Daoy (cell line): Measurements from ENCODE around the gene PLEKHA1. TPM values are rescaled to one million over a fixed set of nuclear protein-coding genes. Genes with fewer than 3 reads are reported as not detected.
A peak's percentile ranks its signal among the peaks of the same experiment; 100 is the strongest.

ENCODE experiments used
- DNase-seq: peaks from one replicate; pipeline ENCODE4 v3.0.0-alpha.2; 2015; ENCODE audit warnings: low read depth
- total RNA-seq: library from RNA; depleted of rRNA; stranded (reverse); fragments of >200 nt; shearing (Covaris generic); gene quantifications from 2 replicates; pipeline ENCODE4 v1.2.3, GENCODE V29; 2014

The PLEKHA1 gene
- total RNA-seq, 1 experiment from 2014 or later, result 10.7 TPM

GRCh38 chr10:122376364-122376961 lies 2.0 kb downstream of the PLEKHA1 start:
- no peak for DNase-seq

GRCh38 chr10:122379041-122379440 lies 4.5 kb downstream of the PLEKHA1 start:
- DNase-seq, result no peak

- no peak for DNase-seq
These were observed 5.0 kb downstream of the PLEKHA1 start for GRCh38 chr10:122379537-122379936.

GRCh38 chr10:122380703-122381102 lies 6.2 kb downstream of the PLEKHA1 start:
- DNase-seq, result no peak

- no peak for DNase-seq
These were observed 7.2 kb downstream of the PLEKHA1 start for GRCh38 chr10:122381680-122382079.

- DNase-seq, result no peak
These were observed 12.0 kb downstream of the PLEKHA1 start for GRCh38 chr10:122386514-122386913.

- DNase-seq, result no peak
These were observed 13.1 kb downstream of the PLEKHA1 start for GRCh38 chr10:122387572-122387971.

GRCh38 chr10:122388287-122388997 lies 13.9 kb downstream of the PLEKHA1 start:
- no peak for DNase-seq

- no peak for DNase-seq
These were observed 15.8 kb downstream of the PLEKHA1 start for GRCh38 chr10:122390271-122390670.

- DNase-seq, result no peak
These were observed 16.2 kb downstream of the PLEKHA1 start for GRCh38 chr10:122390679-122391078.

GRCh38 chr10:122391875-122392274 lies 17.4 kb downstream of the PLEKHA1 start:
- no peak for DNase-seq

GRCh38 chr10:122392835-122393234 lies 18.3 kb downstream of the PLEKHA1 start:
- no peak for DNase-seq

GRCh38 chr10:122393288-122393687 lies 18.8 kb downstream of the PLEKHA1 start:
- DNase-seq, result no peak

GRCh38 chr10:122402548-122403131 lies 28.1 kb downstream of the PLEKHA1 start:
- DNase-seq, result no peak

GRCh38 chr10:122404576-122404975 lies 30.1 kb downstream of the PLEKHA1 start:
- DNase-seq, result no peak

GRCh38 chr10:122407375-122408125 lies 33.0 kb downstream of the PLEKHA1 start:
- DNase-seq, result no peak

- DNase-seq, result no peak
These were observed 38.8 kb downstream of the PLEKHA1 start for GRCh38 chr10:122413327-122413726.

- peak; percentile 6 for DNase-seq
These were observed 43.2 kb downstream of the PLEKHA1 start for GRCh38 chr10:122417667-122418066.

- no peak for DNase-seq
These were observed 44.5 kb downstream of the PLEKHA1 start for GRCh38 chr10:122419016-122419415.

GRCh38 chr10:122419876-122420623 lies 45.5 kb downstream of the PLEKHA1 start:
- no peak for DNase-seq

GRCh38 chr10:122420624-122421007 lies 46.1 kb downstream of the PLEKHA1 start:
- no peak for DNase-seq
